Peyer's patch (tissue), 4 donors: Measurements from ENCODE around the gene APC. TPM values are rescaled to one million over a fixed set of nuclear protein-coding genes. Genes with fewer than 3 reads are reported as not detected.

ENCODE experiments used
- DNase-seq, 3 donors: peaks; one replicate each; pipeline ENCODE4 v3.0.0-alpha.2; 2017 to 2019
- H3K27ac ChIP-seq, 4 donors: fragments of 200-600 bp; sonication (generic); one replicate each; pipeline ENCODE4 v1.5.1; 2016 to 2019
- H3K27me3 ChIP-seq, 2 donors: fragments of 200-600 bp; sonication (generic); one replicate each; pipeline ENCODE4 v1.5.1; 2019
- H3K36me3 ChIP-seq, 3 donors: fragments of 200-600 bp; sonication (generic); one replicate each; pipeline ENCODE4 v1.5.1; 2016 to 2019
- H3K4me1 ChIP-seq, 4 donors: fragments of 200-600 bp; sonication (generic); one replicate each; pipeline ENCODE4 v1.5.1; 2016 to 2019
- H3K4me3 ChIP-seq, 4 donors: fragments of 200-600 bp; sonication (generic); 1 replicate in 3 of 4; 2 replicates in 1 of 4; pipeline ENCODE4 v1.5.1; 2016 to 2019; ENCODE audit warnings: mild to moderate bottlenecking in 1 of 4
- H3K9me3 ChIP-seq, 4 donors: fragments of 200-600 bp; sonication (generic); one replicate each; pipeline ENCODE4 v1.5.1; 2016 to 2019; ENCODE audit warnings: mild to moderate bottlenecking in 1 of 4
- POLR2A ChIP-seq, 2 donors: fragments of 450-650 bp; IDR thresholded peaks; one replicate each; pipeline ENCODE4 v1.5.1; 2017; ENCODE audit warnings: antibody characterized with exemption in 2 of 2, mild to moderate bottlenecking in 2 of 2, moderate library complexity in 2 of 2
- small RNA-seq, 2 donors: library from RNA; depleted of rRNA; stranded (forward); fragments of <200 nt; gene quantifications; one replicate each; pipeline ENCODE3, GENCODE V24; 2016
- total RNA-seq, 4 donors: library from RNA; depleted of rRNA; stranded (reverse); fragments of >200 nt; gene quantifications; one replicate each; pipeline ENCODE4 v1.1.0, GENCODE V29; 2016
- TF ChIP-seq, protein P1 (sequence below), 6 experiments: fragments of 450-650 bp in 4 of 6; fragments of 200-600 bp in 2 of 6; sonication (generic) in 1 of 6; IDR thresholded peaks; one replicate each; pipeline ENCODE4 v1.5.1; 2017 to 2019; ENCODE audit warnings: antibody characterized with exemption in 6 of 6, mild to moderate bottlenecking in 3 of 6, moderate library complexity in 1 of 6

APC gene
- total RNA-seq, 4 donors from 2014 or later, result 71.0 to 148 (median 106) TPM

DNA sequence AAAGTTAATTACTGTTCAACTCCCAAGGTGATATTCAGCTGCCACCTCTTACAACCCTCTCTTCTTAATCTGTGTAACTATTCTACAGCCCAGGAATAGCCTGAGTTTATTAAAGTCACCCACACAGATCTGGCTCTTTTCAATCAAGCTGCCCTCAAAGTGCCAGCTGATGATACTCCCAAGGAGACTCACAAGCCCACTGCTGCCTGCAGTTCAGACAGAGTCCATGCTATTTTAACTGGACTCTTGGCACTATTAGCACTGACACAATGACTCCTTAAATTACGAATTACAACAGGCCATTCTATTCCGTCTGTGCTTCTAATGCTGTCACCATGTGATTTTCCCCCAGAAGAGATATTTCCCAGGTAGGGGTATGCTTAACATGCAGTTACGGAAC lies 158.0 kb downstream of the APC start:
- Histone ChIP-seq H3K9me3 (no peaks in the 10 kb centered on the region), H3K27ac (no peak overlapping the region), H3K4me1 (no peaks in the 10 kb centered on the region), H3K27me3 (no peaks in the 10 kb centered on the region), H3K4me3 (no peak overlapping the region), H3K36me3 (peaks cover 0 to 60% (median 0%) of the 10 kb centered on the region in 3 donors)
- TF ChIP-seq, protein P1, sequence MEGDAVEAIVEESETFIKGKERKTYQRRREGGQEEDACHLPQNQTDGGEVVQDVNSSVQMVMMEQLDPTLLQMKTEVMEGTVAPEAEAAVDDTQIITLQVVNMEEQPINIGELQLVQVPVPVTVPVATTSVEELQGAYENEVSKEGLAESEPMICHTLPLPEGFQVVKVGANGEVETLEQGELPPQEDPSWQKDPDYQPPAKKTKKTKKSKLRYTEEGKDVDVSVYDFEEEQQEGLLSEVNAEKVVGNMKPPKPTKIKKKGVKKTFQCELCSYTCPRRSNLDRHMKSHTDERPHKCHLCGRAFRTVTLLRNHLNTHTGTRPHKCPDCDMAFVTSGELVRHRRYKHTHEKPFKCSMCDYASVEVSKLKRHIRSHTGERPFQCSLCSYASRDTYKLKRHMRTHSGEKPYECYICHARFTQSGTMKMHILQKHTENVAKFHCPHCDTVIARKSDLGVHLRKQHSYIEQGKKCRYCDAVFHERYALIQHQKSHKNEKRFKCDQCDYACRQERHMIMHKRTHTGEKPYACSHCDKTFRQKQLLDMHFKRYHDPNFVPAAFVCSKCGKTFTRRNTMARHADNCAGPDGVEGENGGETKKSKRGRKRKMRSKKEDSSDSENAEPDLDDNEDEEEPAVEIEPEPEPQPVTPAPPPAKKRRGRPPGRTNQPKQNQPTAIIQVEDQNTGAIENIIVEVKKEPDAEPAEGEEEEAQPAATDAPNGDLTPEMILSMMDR (IDR thresholded peaks at IDR 0.05), result no peak
- TF ChIP-seq POLR2A (IDR thresholded peaks at IDR 0.05), result no peak
- DNase-seq, result no peak

Small RNAs within 50 kb of the gene (small RNA-seq; reads per million reads assigned to genes)
- 0 reads per million in 2 donors for gene RNU6-482P

Other genes with a start within 250 kb of the APC start
- gene SRP19, start 123.4 kb downstream of the APC start, total RNA-seq, result 10 to 100 TPM; 15.7 to 63.7 (median 27.1) TPM
- 10 to 100 TPM; 19.8 to 47.5 (median 35.6) TPM for gene REEP5, start 184.3 kb downstream of the APC start, total RNA-seq
- gene DCP2, start 238.9 kb downstream of the APC start, total RNA-seq, result 10 to 100 TPM; 13.2 to 41.3 (median 22.8) TPM